HG03571 (cell line): ENCODE data around the gene FXYD1.

Experiments
- ATAC-seq: cut with Tn5 transposase; IDR thresholded peaks from one replicate; pipeline ENCODE4 v1.9.1; 2021; ENCODE audit not compliant: unreplicated experiment

The FXYD1 gene

GRCh38 chr19:35184267-35184666 is 45.6 kb downstream of the FXYD1 start:
- no peak for ATAC-seq

GRCh38 chr19:35184884-35185283 is 46.3 kb downstream of the FXYD1 start:
- ATAC-seq, result no peak
